Measurements from ENCODE around the gene NOX1.

The NOX1 gene

GRCh38 chrX:100874325-100874724 is at the start of gene NOX1:
TSS of gene NOX1 (minus strand) at chrX:100874359. CDS start at chrX:100874139, 220 bp downstream.
- H3K4me3 ChIP-seq (ENCODE audit: low read depth, low read length): no peak within 1 kb of the TSS
- DNase-seq (ENCODE audit: low read depth): no peak

GRCh38 chrX:100915562-100915961 is 41.4 kb upstream of the NOX1 start:
- no peak overlapping the region for H3K4me3 ChIP-seq (ENCODE audit: low read depth, low read length)
- DNase-seq (ENCODE audit: low read depth): no peak

- no peak overlapping the region for H3K4me3 ChIP-seq (ENCODE audit: low read depth, low read length)
- no peak for DNase-seq (ENCODE audit: low read depth)
Observed at GRCh38 chrX:100913111-100913510, 39.0 kb upstream of the NOX1 start.

DNA sequence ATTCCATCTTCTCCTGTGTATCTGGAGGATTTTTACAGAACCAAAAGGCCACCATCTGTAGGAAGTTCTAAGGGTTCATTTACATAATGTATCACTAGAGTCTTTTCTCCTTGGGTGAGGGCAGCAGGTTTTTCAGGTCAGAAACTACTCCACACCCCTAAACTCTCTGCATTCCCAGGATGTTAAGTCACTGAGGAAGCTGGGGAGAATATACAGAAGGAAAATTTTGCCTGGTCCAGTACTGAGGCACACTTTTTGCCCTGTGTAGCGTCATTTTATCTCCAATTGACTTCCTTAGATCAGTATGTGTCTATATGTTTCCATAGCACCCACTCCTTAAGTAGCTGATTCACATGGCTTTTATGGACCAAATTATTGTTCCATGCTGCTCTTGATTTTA is 37.6 kb upstream of the NOX1 start:
- no peak for DNase-seq (ENCODE audit: low read depth)
- no peak overlapping the region for H3K4me3 ChIP-seq (ENCODE audit: low read depth, low read length)

- H3K4me3 ChIP-seq (ENCODE audit: low read depth, low read length): no peak overlapping the region
- no peak for DNase-seq (ENCODE audit: low read depth)
Observed at GRCh38 chrX:100905620-100906019, 31.5 kb upstream of the NOX1 start.

DNA sequence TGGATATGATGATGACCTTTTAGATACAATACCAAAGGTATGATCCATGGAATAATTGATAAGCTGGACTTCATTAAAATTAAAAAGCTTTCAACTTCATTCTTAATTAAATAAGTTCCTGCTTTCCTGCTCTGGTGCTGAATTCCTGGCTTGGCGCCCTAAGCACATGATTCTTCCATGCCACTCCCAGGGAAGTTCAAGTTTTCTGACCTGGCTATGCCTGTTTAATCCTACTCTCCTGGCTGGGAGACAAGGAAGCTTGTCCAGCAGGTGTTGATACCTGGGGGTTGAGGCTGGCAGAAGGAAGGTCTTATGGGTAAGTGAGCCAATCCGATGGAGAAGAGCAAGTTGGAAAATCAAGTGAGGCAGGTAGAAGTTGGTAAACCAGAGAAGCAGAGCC is 30.3 kb upstream of the NOX1 start:
- no peak overlapping the region for H3K4me3 ChIP-seq (ENCODE audit: low read depth, low read length)
- DNase-seq (ENCODE audit: low read depth): no peak

DNA sequence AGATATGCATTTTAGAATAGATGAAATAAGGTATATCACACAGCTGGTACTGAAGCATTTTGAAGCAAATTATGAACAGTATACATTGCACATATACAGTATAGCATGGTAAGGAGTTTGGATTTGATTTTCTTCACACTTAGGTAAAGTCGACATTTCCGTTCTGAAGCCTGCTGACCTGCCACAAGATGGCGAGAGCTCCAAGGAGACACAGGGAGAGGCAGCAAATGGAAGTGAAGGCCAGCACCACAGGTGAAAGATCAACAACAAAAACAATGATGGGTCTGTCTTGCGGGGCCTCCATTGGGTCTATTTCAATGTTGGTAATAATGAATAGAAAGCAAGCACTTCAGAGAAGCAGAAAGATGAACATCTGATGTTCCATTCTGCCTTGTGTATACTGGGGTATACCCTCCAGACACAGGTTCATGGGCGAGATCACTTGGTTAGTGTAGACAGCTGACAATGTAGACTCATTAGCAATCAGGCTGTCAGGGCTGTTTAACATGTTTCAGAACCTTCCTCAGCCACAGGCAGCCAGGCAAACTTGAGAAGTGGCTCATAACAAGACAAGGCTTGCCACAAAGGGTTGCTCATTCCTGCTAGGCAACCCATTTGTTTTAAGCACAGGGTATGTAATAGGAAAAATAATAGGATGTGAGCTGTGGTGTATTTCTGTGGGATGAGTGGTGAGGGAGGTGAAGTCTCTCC is 21.4 kb upstream of the NOX1 start:
- DNase-seq (ENCODE audit: low read depth): no peak

DNA sequence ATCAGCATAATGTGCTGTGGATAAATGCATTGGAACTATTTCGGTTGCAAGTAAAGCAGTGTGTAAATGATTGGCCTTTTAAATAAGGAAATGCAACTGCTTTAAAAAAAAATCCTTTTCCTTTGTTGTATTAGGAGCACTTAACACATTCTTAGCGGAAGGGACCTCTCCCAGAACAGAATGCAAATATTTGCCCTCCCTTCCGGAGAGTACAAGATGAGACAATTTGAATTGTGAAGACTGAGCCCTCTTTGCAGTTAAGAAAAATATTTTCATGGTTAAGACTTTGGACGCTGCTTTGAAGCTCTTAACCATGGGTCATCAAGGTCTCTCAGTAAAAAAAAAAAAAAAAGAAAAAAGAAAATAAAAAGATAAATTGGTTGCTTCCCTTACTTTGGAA is 9.5 kb upstream of the NOX1 start:
- DNase-seq (ENCODE audit: low read depth): no peak
- H3K4me3 ChIP-seq (ENCODE audit: low read depth, low read length): no peak overlapping the region

More for the DNA sequence above, 21.4 kb upstream of the NOX1 start:
- H3K4me3 ChIP-seq (ENCODE audit: low read depth, low read length): no peak overlapping the region

DNA sequence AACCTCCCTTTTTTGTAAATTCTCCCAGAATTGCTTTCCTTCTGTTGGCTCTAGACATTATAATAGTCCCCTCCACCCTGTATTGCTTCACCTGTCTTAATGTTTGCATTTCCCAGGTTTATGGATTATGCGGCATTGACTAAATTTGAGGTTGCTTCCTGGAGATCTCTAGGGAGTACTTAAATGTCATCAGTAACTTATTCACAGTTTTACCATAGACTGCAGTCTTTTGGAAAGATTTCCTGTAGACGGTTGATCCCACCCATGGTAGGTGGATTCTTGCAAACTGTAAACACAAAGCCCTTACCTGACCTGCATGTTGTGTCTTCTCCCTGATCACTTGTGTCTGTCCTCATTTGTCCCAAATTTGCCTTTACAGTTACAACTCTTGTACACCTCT is 6.2 kb upstream of the NOX1 start:
- no peak for DNase-seq (ENCODE audit: low read depth)

DNA sequence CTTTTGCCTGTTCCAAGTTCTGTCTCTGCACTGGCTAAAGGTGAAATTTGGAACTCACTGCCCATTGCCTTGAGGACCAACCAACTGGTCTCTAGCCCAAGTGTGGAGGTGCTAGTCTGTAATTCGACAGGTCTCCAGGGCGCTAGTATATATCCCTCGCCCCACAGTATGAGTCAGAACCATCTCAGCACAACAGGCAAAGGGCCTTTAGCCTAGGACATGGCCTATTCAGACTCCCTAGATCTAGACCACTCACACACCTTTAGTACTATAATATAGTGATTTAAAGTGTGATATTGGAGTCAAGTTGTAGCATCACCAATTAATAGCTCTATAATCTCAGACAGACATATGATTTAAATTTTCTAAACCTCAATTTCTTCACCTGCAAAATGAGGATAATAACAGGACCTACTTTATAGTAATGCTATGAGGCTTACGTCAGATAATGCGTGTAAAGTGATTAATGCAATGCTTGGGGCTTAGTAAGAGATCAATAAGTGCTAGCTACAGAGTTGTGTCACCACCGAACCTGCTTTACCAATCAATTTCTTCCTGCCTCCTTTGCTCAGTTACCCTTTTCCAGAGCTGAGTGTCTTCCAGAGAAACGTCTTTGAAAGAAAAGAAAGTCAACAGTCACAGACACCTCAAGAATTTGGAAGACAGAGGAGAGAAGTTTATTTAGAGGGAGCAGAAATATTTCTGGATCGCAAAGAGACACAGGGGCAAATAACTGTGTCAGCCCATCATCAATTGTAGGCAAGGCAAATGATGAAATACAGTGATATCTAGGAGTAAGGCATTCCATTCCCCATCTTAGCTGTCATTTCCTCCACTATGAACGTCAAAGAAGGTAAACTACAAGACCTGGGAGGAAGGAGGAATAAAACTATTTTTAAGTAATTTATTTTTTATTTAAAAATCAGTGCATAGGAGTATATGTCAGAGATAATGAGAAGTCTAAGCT is 2.3 kb downstream of the NOX1 start:
- H3K4me3 ChIP-seq (ENCODE audit: low read depth, low read length): no peak overlapping the region
- no peak for DNase-seq (ENCODE audit: low read depth)

More for the DNA sequence above, 6.2 kb upstream of the NOX1 start:
- no peak overlapping the region for H3K4me3 ChIP-seq (ENCODE audit: low read depth, low read length)

DNA sequence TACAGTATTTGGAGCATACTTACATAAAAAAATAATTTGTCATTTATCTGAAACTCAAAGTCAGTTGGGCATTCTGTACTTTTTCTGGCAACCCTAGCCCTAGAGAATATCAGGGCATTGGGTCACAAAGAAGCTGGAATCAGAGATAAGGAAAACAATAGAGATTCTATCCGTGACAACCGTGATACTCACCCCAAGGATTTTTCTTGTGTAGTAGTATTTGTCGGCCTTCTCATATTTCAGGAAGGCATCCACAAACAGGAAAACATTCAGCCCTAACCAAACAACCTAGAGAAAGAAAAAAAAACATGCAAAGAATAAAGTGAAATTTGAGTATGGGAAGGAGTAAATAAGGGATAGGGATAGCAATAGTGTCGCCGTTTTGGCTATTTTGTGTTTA is 3.6 kb downstream of the NOX1 start:
- H3K4me3 ChIP-seq (ENCODE audit: low read depth, low read length): no peak overlapping the region
- no peak for DNase-seq (ENCODE audit: low read depth)

- no peak for DNase-seq (ENCODE audit: low read depth)
- H3K4me3 ChIP-seq (ENCODE audit: low read depth, low read length): no peak overlapping the region
Observed at GRCh38 chrX:100868273-100868672, 5.9 kb downstream of the NOX1 start.

- DNase-seq (ENCODE audit: low read depth): peak; percentile 13
- no peak overlapping the region for H3K4me3 ChIP-seq (ENCODE audit: low read depth, low read length)
Observed at GRCh38 chrX:100864657-100865391, 9.3 kb downstream of the NOX1 start.

- no peak overlapping the region for H3K4me3 ChIP-seq (ENCODE audit: low read depth, low read length)
- no peak for DNase-seq (ENCODE audit: low read depth)
Observed at GRCh38 chrX:100863326-100863864, 10.8 kb downstream of the NOX1 start.

- H3K4me3 ChIP-seq (ENCODE audit: low read depth, low read length): no peak overlapping the region
Observed at GRCh38 chrX:100852810-100853209, 21.3 kb downstream of the NOX1 start.

DNA sequence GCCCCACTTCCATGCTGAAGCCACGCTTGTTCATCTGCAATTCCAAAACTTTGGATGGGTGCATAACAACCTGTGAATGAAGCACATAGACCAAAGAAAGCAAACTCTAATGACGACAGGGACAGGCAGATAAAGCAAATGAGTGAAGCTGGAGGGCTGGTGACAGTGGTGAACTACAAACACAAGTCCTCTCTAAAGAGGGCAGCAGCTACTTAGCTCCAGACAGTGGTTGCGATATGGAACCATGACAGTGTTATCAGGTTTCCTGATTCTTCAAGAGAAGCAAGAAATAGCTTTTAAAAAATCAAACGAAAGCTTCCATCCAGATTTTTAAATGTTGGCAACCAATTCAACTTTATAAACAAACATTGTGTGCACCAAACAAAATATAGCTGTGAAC is 23.8 kb downstream of the NOX1 start:
- no peak overlapping the region for H3K4me3 ChIP-seq (ENCODE audit: low read depth, low read length)
- DNase-seq (ENCODE audit: low read depth): no peak

More at GRCh38 chrX:100852810-100853209, 21.3 kb downstream of the NOX1 start:
- no peak for DNase-seq (ENCODE audit: low read depth)

DNA sequence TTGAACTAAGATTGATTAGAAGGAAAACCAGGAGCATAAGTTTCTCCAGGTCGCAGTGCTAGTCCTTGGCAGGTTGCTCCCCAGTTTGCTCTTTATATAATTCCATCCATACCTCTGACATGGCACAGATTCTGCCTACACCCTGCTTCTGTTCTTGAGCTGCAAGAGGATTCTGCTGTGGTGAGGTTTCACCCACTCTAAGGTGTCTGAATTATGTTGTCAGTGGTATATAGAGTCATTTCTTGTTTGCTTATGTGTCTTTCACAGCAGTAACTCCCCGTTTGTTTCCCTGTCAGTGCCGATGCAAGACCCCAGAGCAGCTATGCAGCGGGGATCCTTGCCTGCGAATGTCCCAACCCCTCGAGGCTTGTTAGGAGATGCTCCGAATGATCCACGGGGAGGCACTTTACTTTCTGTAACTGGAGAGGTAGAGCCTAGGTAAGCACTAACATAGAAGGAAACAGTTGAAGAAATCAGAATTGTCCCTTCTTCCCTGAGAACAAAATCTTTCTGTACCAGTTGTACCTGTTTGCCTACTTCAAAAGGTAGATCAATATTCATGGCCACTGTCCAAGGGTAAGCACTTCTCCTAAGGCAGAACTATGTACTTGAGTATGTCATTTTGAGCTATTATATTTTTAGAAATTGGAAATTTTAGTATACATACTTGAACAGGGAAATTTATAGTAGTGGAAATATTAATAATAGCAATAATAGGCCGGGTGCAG is 42.8 kb downstream of the NOX1 start:
- no peak overlapping the region for H3K4me3 ChIP-seq (ENCODE audit: low read depth, low read length)
- no peak for DNase-seq (ENCODE audit: low read depth)

- H3K4me3 ChIP-seq (ENCODE audit: low read depth, low read length): no peak overlapping the region
- no peak for DNase-seq (ENCODE audit: low read depth)
Observed at GRCh38 chrX:100830547-100830946, 43.6 kb downstream of the NOX1 start.

DNA sequence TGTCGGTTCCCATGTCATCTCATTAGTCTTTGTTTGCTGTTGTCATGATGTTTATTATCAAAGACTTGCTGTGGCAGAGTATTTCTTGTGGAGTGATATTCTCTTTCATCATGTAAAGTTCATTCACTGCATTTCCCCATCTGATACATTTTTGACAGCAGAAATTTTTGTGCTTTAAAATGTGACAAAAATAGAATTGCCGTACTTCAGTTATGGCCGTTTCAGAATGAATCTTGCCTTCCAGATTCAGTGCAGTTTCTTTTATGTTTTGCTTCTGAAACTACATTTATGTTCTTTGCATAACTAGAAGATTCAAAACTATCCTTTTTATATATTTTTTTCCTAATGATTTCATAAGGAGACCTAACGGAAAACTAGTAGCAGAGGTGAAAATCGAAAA is 44.0 kb downstream of the NOX1 start:
- no peak overlapping the region for H3K4me3 ChIP-seq (ENCODE audit: low read depth, low read length)
- no peak for DNase-seq (ENCODE audit: low read depth)
